Transverse colon (tissue), 4 donors: Measurements from ENCODE around the gene LPCAT1. TPM values are rescaled to one million over a fixed set of nuclear protein-coding genes. Genes with fewer than 3 reads are reported as not detected.

Experiments used
- DNase-seq: peaks from one replicate; pipeline ENCODE4 v3.0.0-alpha.2; 2019
- H3K27ac ChIP-seq, 4 donors: fragments of 200-600 bp; sonication (generic); 2 replicates each; pipeline ENCODE4 v1.5.1; 2016 to 2018; ENCODE audit warnings: inconsistent platforms in 4 of 4
- H3K27me3 ChIP-seq: fragments of 200-600 bp; sonication (generic); 2 replicates; pipeline ENCODE4 v1.5.1; 2017; ENCODE audit warnings: inconsistent platforms
- H3K36me3 ChIP-seq, 4 donors: fragments of 200-600 bp; sonication (generic); 2 replicates each; pipeline ENCODE4 v1.5.1; 2017 to 2019; ENCODE audit warnings: inconsistent platforms in 4 of 4
- H3K4me1 ChIP-seq, 4 donors: fragments of 200-600 bp; sonication (generic); 2 replicates each; pipeline ENCODE4 v1.5.1; 2017 to 2020; ENCODE audit warnings: inconsistent platforms in 4 of 4
- H3K4me3 ChIP-seq, 4 donors: fragments of 200-600 bp; sonication (generic); 1 replicate in 1 of 4; 2 replicates in 3 of 4; pipeline versions ENCODE4 v1.5.1 to v1.6.1; 2017 to 2019; ENCODE audit warnings: inconsistent platforms in 4 of 4
- H3K9me3 ChIP-seq, 2 donors: fragments of 200-600 bp; sonication (generic); 2 replicates each; pipeline ENCODE4 v1.5.1; 2017 to 2019; ENCODE audit warnings: inconsistent platforms in 2 of 2
- CTCF ChIP-seq, 5 experiments: fragments of 200-600 bp in 3 of 5; fragments of 450-650 bp in 2 of 5; sonication (generic) in 3 of 5; IDR thresholded peaks; 1 replicate in 2 of 5; 2 replicates in 3 of 5; pipeline ENCODE4 v1.5.1; 2016 to 2017; ENCODE audit warnings: antibody characterized with exemption in 5 of 5, inconsistent platforms in 3 of 5, mild to moderate bottlenecking in 2 of 5, moderate library complexity in 1 of 5
- EP300 ChIP-seq: sonication (generic); formaldehyde crosslinking; IDR thresholded peaks from one replicate; pipeline ENCODE4 v1.6.1; 2017; ENCODE audit warnings: antibody characterized with exemption, low read depth
- POLR2A ChIP-seq: fragments of 450-650 bp; IDR thresholded peaks from one replicate; pipeline ENCODE4 v1.6.1; 2016; ENCODE audit warnings: antibody characterized with exemption, mild to moderate bottlenecking, moderate library complexity
- POLR2AphosphoS5 ChIP-seq, 3 donors: sonication (generic); formaldehyde crosslinking; IDR thresholded peaks; one replicate each; pipeline ENCODE4 v1.6.1; 2016; ENCODE audit warnings: antibody characterized with exemption in 3 of 3
- WGBS, 2 donors: methylation state at CpG; one replicate each; pipeline ENCODE4 v1.1.5; 2018; ENCODE audit warnings: low coverage in 1 of 2; 5-methylcytosine and 5-hydroxymethylcytosine counted together
- in situ Hi-C, 4 donors: fragments of 200-750 bp; cut with MboI; loops; one replicate each; pipeline versions ENCODE4 v1.15.0 to v1.15.1; 2017; ENCODE audit warnings: low sequenced_read_pairs in 3 of 4, low pct_ligation_motif_present in 1 of 4, low pct_unique_long_range_greater_than_20kb in 1 of 4
- intact Hi-C: fragments of 100-400 bp; cut with DNase I; formaldehyde crosslinking; loops from one replicate; pipeline ENCODE4 v1.15.1; 2023; ENCODE audit warnings: low total_unique reads
- total RNA-seq, 4 donors: library from RNA; depleted of rRNA; stranded (reverse); fragments of >200 nt; gene quantifications; one replicate each; pipeline ENCODE4 v1.1.0, GENCODE V29; 2016

The LPCAT1 gene
- total RNA-seq, 4 donors from 2014 or later: 10.0 to 50.5 (median 21.0) TPM

GRCh38 chr5:1437876-1438559, 85.7 kb downstream of the LPCAT1 start:
- 88% methylated on average over 11 to 25 of the region's 25 CpGs for WGBS, 2 donors
- Histone ChIP-seq H3K27me3 (peaks cover 32% of the 10 kb centered on the region), H3K36me3 (no peaks in the 10 kb centered on the region), H3K9me3 (no peaks in the 10 kb centered on the region), H3K27ac (no peak overlapping the region), H3K4me1 (no peaks in the 10 kb centered on the region), H3K4me3 (no peak overlapping the region)
- intact Hi-C loops (no loop called here), in situ Hi-C loops (no loop called here)
- TF ChIP-seq POLR2AphosphoS5 (IDR thresholded peaks at IDR 0.05) (no peak), EP300 (no peak), POLR2A (no peak), CTCF (IDR thresholded peaks at IDR 0.05) (no peak)
- no peak for DNase-seq

GRCh38 chr5:1437226-1437829, 86.4 kb downstream of the LPCAT1 start:
- DNase-seq: peak; percentile 23
- no peak overlapping the region for H3K27ac ChIP-seq
- 43 to 50% methylated on average over 2 to 11 of the region's 11 CpGs for WGBS, 2 donors
- no peak for TF ChIP-seq POLR2A
- no peaks in the 10 kb centered on the region for H3K9me3 ChIP-seq
- H3K27me3 ChIP-seq: peaks cover 25% of the 10 kb centered on the region
- H3K36me3 ChIP-seq: no peaks in the 10 kb centered on the region
- in situ Hi-C loops: no loop called here
- intact Hi-C loops: no loop called here
- H3K4me3 ChIP-seq: no peak overlapping the region
- H3K4me1 ChIP-seq: no peaks in the 10 kb centered on the region

GRCh38 chr5:1436681-1437080, 87.1 kb downstream of the LPCAT1 start:
- no peaks in the 10 kb centered on the region for H3K9me3 ChIP-seq
- no peak for TF ChIP-seq POLR2A
- TF ChIP-seq POLR2AphosphoS5 (IDR thresholded peaks at IDR 0.05): no peak
- TF ChIP-seq CTCF (IDR thresholded peaks at IDR 0.05): no peak
- no peak for TF ChIP-seq EP300
- DNase-seq: no peak
- intact Hi-C loops (no loop called here), in situ Hi-C loops (no loop called here)
- 91 to 100% methylated on average over 1 to 16 of the region's 16 CpGs for WGBS, 2 donors
- H3K27ac ChIP-seq: no peak overlapping the region
- H3K4me3 ChIP-seq: no peak overlapping the region
- no peaks in the 10 kb centered on the region for H3K36me3 ChIP-seq
- H3K4me1 ChIP-seq: no peaks in the 10 kb centered on the region
- peaks cover 18% of the 10 kb centered on the region for H3K27me3 ChIP-seq

- Histone ChIP-seq H3K4me1 (no peaks in the 10 kb centered on the region), H3K9me3 (no peaks in the 10 kb centered on the region), H3K4me3 (no peak overlapping the region), H3K27me3 (peaks cover 13% of the 10 kb centered on the region), H3K36me3 (no peaks in the 10 kb centered on the region), H3K27ac (no peak overlapping the region)
- WGBS, 2 donors: 75% methylated on average over 10 of the region's 10 CpGs; no CpG with 5 or more reads in 1 of the 2 donors
- DNase-seq: no peak
- TF ChIP-seq POLR2AphosphoS5 (IDR thresholded peaks at IDR 0.05) (no peak), POLR2A (no peak), CTCF (IDR thresholded peaks at IDR 0.05) (no peak), EP300 (no peak)
- in situ Hi-C loops: no loop called here
- intact Hi-C loops: no loop called here
These were observed 87.7 kb downstream of the LPCAT1 start for GRCh38 chr5:1436036-1436435.
